HepG2 (cell line): ENCODE results near the gene ART1.

Experiments
- CREB1 ChIP-seq, 2 experiments: fragments of 450-650 bp in 1 of 2; IDR thresholded peaks; 2 replicates each; pipeline ENCODE4 v1.6.1; 2016 to 2017; ENCODE audit warnings: control low read depth in 1 of 2, mild to moderate bottlenecking in 1 of 2, missing compliant biosample characterization in 1 of 2, missing genetic modification characterization in 1 of 2
- CTCF ChIP-seq: sonication (generic); formaldehyde crosslinking; IDR thresholded peaks from 2 replicates; pipeline ENCODE4 v1.5.0; 2020; ENCODE audit warnings: mild to moderate bottlenecking, missing genetic modification reagents, moderate library complexity

- TF ChIP-seq CTCF (CRISPR knock-in tag) (no peak), CREB1 (IDR thresholded peaks at IDR 0.05) (no peak), CREB1 (CRISPR knock-in tag; IDR thresholded peaks at IDR 0.05) (no peak)
Measured at GRCh38 chr11:3679077-3679476, 34.1 kb downstream of the ART1 start.
